Measurements from ENCODE around the gene SLC6A18. TPM values are rescaled to one million over a fixed set of nuclear protein-coding genes. Genes with fewer than 3 reads are reported as not detected.
A peak's percentile ranks its signal among the peaks of the same experiment; 100 is the strongest.
"Not testable (repeated sequence)": the region's sequence is repeated elsewhere in the genome, so short reads cannot be mapped to it uniquely, and the experiment has no call there.

SLC6A18 gene
- polyA plus RNA-seq, 6 donors from 2014 or later, result not detected

GRCh38 chr5:1290956-1291355, 65.8 kb downstream of the SLC6A18 start:
- ATAC-seq (ENCODE audit: low read depth in 2 of 2); H3K36me3 Mint-ChIP-seq; H3K27ac Mint-ChIP-seq; H3K4me1 Mint-ChIP-seq; H3K4me3 Mint-ChIP-seq; H3K9me3 Mint-ChIP-seq; DNase-seq: not testable (repeated sequence)
- H3K27me3 Mint-ChIP-seq, result peaks cover 5 to 30% (median 20%) of the 10 kb centered on the region in 3 donors

GRCh38 chr5:1291611-1292080, 66.5 kb downstream of the SLC6A18 start:
- peaks cover 0 to 6% (median 4%) of the 10 kb centered on the region in 7 donors for H3K9me3 Mint-ChIP-seq
- DNase-seq (no peak), ATAC-seq (ENCODE audit: low read depth in 2 of 2) (no peak)
- H3K36me3 Mint-ChIP-seq, result peaks cover 5 to 10% of the 10 kb centered on the region in 2 donors
- no peak overlapping the region for H3K27ac Mint-ChIP-seq
- H3K4me1 Mint-ChIP-seq, result peaks cover 0 to 9% (median 3%) of the 10 kb centered on the region in 3 donors
- peak overlapping the region in 2 of 8 donors; percentile 42 to 51 for H3K4me3 Mint-ChIP-seq
- peaks cover 5 to 30% (median 20%) of the 10 kb centered on the region in 3 donors for H3K27me3 Mint-ChIP-seq

GRCh38 chr5:1292139-1292538, 67.0 kb downstream of the SLC6A18 start:
- no peak for DNase-seq

GRCh38 chr5:1292846-1293415, 67.8 kb downstream of the SLC6A18 start:
- DNase-seq, result no peak
- Mint-ChIP-seq H3K4me3 (peak overlapping the region in 2 of 8 donors; percentile 36 to 37), H3K27ac (no peak overlapping the region)

More at GRCh38 chr5:1292139-1292538, 67.0 kb downstream of the SLC6A18 start:
- Mint-ChIP-seq H3K36me3 (peaks cover 5 to 10% of the 10 kb centered on the region in 2 donors), H3K9me3 (peaks cover 0 to 6% (median 4%) of the 10 kb centered on the region in 7 donors), H3K4me1 (peaks cover 3 to 9% (median 5%) of the 10 kb centered on the region in 3 donors), H3K4me3 (peak overlapping the region in 4 of 8 donors; percentile 29 to 59 (median 54)), H3K27me3 (peaks cover 5 to 30% (median 20%) of the 10 kb centered on the region in 3 donors), H3K27ac (no peak overlapping the region)
- no peak for ATAC-seq (ENCODE audit: low read depth in 2 of 2)

GRCh38 chr5:1293416-1294205, 68.4 kb downstream of the SLC6A18 start:
- peaks cover 3 to 9% (median 7%) of the 10 kb centered on the region in 3 donors for H3K4me1 Mint-ChIP-seq
- ATAC-seq (ENCODE audit: low read depth in 2 of 2) (no peak), DNase-seq (no peak)
- H3K36me3 Mint-ChIP-seq, result peaks cover 0 to under 1% of the 10 kb centered on the region in 2 donors
- H3K27ac Mint-ChIP-seq, result no peak overlapping the region
- peaks cover 0 to 1% (median 0%) of the 10 kb centered on the region in 7 donors for H3K9me3 Mint-ChIP-seq
- H3K27me3 Mint-ChIP-seq, result peaks cover 0 to 27% (median 11%) of the 10 kb centered on the region in 3 donors
- peak overlapping the region in 6 of 8 donors; percentile 22 to 72 (median 50) for H3K4me3 Mint-ChIP-seq

More at GRCh38 chr5:1292846-1293415, 67.8 kb downstream of the SLC6A18 start:
- peaks cover 5 to 8% of the 10 kb centered on the region in 2 donors for H3K36me3 Mint-ChIP-seq
- H3K4me1 Mint-ChIP-seq, result peaks cover 3 to 9% (median 7%) of the 10 kb centered on the region in 3 donors
- peaks cover 5 to 30% (median 17%) of the 10 kb centered on the region in 3 donors for H3K27me3 Mint-ChIP-seq
- no peak for ATAC-seq (ENCODE audit: low read depth in 2 of 2)
- peaks cover 0 to 5% (median 4%) of the 10 kb centered on the region in 7 donors for H3K9me3 Mint-ChIP-seq

- ATAC-seq (ENCODE audit: low read depth in 2 of 2) (peak; percentile 7 to 13), DNase-seq (no peak)
- H3K4me3 Mint-ChIP-seq, result peak overlapping the region in 2 of 8 donors; percentile 38
- H3K27me3 Mint-ChIP-seq, result peaks cover 0 to 24% (median 7%) of the 10 kb centered on the region in 3 donors
- peaks cover 3 to 9% (median 7%) of the 10 kb centered on the region in 3 donors for H3K4me1 Mint-ChIP-seq
- no peaks in the 10 kb centered on the region for H3K9me3 Mint-ChIP-seq
- no peaks in the 10 kb centered on the region for H3K36me3 Mint-ChIP-seq
- no peak overlapping the region for H3K27ac Mint-ChIP-seq
Observed at GRCh38 chr5:1294206-1294834, 69.1 kb downstream of the SLC6A18 start.

GRCh38 chr5:1294835-1295649, 69.9 kb downstream of the SLC6A18 start, which contains the start of gene TERT:
Gene TERT, minus strand, starts transcription at chr5:1295068. Its CDS starts 79 bp downstream, at chr5:1294989.
- DNase-seq (peak; percentile 50), ATAC-seq (ENCODE audit: low read depth in 2 of 2) (peak; percentile 68 to 79)
- Mint-ChIP-seq H3K36me3 (no peaks in the 10 kb centered on the region), H3K27ac (no peak within 1 kb of the TSS), H3K4me1 (peaks cover 3 to 9% (median 7%) of the 10 kb centered on the region in 3 donors), H3K27me3 (peaks cover 0 to 24% (median 7%) of the 10 kb centered on the region in 3 donors), H3K9me3 (no peaks in the 10 kb centered on the region), H3K4me3 (peak within 1 kb of the TSS in 6 of 8 donors; percentile 37 to 75 (median 58))

GRCh38 chr5:1295650-1296037, 70.5 kb downstream of the SLC6A18 start:
- no peak for DNase-seq
- H3K4me3 Mint-ChIP-seq, result peak overlapping the region in 6 of 8 donors; percentile 37 to 75 (median 44)
- peaks cover 0 to 24% (median 7%) of the 10 kb centered on the region in 3 donors for H3K27me3 Mint-ChIP-seq

More at GRCh38 chr5:1295650-1296037, 70.5 kb downstream of the SLC6A18 start:
- Mint-ChIP-seq H3K27ac (no peak overlapping the region), H3K4me1 (peaks cover 3 to 9% (median 7%) of the 10 kb centered on the region in 3 donors), H3K36me3 (no peaks in the 10 kb centered on the region), H3K9me3 (no peaks in the 10 kb centered on the region)
- no peak for ATAC-seq (ENCODE audit: low read depth in 2 of 2)

Other genes with a start within 250 kb of the SLC6A18 start
- under 1 TPM in 1 of 6 donors, not detected in 5; 0.29 TPM for gene NKD2, start 216.6 kb upstream of the SLC6A18 start, polyA plus RNA-seq (ENCODE audit: low read depth in 6 of 6)
- gene SLC12A7, start 113.3 kb upstream of the SLC6A18 start, polyA plus RNA-seq (ENCODE audit: low read depth in 6 of 6), result 10 to 100 TPM in 1 of 6 donors, 1 to 10 TPM in 5; 1.9 to 15.6 (median 5.8) TPM
- not detected for gene SLC6A19, start 23.8 kb upstream of the SLC6A18 start, polyA plus RNA-seq (ENCODE audit: low read depth in 6 of 6)
- not detected for gene TERT, start 69.7 kb downstream of the SLC6A18 start, polyA plus RNA-seq (ENCODE audit: low read depth in 6 of 6)
- 10 to 100 TPM; 24.5 to 65.2 (median 41.4) TPM for gene CLPTM1L, start 119.7 kb downstream of the SLC6A18 start, polyA plus RNA-seq (ENCODE audit: low read depth in 6 of 6)
- gene SLC6A3, start 220.1 kb downstream of the SLC6A18 start, polyA plus RNA-seq (ENCODE audit: low read depth in 6 of 6), result under 1 TPM in 1 of 6 donors, not detected in 5; 0.09 TPM